ENCODE data around the gene TCF4.

TCF4 gene

DNA sequence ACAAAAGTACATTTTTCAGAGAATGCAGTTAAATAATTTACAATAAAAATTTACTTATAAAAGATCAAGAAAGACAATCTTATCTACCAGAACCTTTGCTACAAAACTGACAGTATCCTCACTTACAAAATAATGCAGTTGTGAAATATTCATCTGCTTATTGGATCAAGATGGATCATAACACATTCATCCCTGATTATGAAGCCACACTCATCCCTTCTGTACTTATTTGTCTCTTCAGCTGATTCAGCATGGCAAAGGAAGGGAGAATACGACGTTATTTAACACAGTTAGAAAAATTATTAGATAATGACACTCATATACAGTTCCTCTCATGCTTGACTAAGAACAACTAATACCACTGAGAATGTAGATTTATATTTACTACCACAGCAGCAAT lies 46.4 kb downstream of the TCF4 start:
- DNase-seq = peak; percentile 31

DNA sequence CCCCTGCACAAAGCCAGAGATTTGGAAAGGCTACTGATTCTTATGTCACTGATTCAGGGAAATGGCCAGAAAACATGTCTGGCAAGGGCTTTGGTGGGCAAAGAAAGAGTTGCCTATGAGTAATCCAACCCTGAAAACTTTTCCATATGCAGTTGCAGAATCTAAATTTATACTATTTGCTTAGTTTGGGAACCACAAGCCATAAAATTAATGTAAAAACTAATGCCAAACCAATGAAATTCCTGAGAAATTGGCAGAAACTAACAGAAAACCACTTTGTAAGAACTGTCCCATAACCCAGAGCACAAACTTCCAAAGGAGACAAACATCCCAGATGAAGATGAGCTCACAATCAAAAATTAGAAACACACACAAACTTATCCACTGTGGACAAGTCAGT lies 48.8 kb downstream of the TCF4 start:
- peak; percentile 72 for DNase-seq

DNA sequence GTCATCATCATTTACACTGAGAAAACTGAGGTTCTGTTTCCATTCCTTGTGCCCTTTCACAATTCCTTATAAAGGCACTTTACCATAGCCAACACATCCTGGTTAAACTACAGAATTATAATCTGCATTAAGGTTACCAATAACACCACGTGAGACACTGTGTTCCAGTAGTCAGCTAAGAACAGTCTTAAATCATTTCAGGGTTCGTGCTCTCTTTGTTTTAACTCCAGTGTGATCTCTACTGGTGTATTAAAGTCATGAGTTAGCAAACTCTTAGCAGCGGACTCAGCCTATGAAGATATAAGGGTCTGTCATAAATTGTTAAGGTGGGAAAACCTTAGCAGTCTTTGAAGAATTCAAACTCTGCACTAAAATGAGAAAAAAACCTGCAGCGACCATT lies 53.0 kb downstream of the TCF4 start:
- no peak for DNase-seq

DNA sequence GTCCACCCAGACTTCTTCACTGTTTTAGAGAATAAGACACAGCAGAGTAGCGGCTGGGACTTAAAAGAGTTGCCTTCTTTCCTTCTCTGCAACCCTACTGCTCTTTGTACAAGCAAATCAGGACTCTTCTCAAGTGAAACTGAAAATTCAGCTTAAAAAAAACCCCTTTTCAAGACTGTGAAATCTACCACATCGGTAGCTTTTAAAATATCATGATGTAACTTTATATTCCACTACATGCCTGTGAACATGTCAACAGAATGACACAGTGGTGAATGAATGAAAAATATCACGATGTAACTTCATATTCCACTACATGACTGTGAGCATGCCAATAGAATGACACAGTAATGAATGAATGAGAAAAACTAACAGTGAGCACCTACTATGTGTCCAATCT lies 53.4 kb downstream of the TCF4 start:
- DNase-seq = peak; percentile 40

DNA sequence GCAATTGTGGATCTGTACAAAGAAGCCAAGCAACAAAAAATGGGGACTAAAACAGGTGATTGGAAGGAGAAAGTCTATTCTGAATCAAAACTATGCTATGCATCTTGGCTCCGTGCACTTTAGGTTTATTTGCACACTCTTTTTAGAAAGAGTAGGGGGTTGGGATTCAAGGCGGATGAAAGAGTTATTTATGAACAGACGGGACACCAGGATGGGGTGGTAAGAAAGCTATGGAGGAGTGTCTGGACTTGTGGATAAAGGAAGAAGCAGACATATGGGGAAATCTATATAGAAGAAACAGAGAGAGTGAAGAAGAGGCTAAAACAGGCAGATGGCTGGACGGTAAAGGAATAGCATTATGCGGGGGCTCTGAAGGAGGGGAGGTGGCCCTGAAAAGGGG lies 57.8 kb downstream of the TCF4 start:
- no peak for DNase-seq

DNA sequence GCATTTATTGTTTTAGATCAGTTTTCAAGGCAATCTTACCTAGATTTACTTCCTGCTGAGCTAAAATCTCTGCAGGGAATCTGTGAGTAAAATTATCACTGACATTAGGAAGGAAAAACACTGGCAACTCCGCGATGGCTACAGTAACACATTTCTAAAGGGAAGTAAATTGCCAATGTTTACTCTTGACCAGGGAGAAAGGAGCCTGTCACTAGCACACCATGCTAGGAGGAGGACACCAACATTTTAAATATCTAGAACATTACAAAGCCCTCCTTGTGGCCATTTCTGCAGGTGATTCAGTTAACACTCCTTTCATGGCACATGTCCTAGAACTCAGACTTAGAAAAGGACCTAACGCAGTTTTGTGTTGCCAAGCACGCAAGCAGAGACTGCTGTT lies 58.4 kb downstream of the TCF4 start:
- no peak for DNase-seq

DNA sequence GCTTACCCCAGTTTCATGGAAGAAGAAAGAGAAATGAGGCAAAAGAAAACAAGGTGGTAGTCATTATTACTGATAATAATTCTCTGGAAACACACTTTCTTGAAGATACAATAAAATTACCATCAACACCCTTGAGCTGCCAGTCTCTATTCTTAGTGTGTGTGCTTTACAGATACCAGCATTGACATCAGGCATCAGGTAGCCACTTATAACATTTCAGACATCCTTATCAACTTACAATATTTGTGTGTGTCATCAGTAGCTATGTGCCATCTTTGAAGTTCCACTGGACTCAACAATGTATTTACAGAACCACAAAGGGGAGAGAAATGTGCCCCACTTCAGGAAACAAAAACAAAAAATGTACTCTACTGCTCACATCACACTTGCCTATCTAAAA lies 62.1 kb downstream of the TCF4 start:
- no peak for DNase-seq

DNA sequence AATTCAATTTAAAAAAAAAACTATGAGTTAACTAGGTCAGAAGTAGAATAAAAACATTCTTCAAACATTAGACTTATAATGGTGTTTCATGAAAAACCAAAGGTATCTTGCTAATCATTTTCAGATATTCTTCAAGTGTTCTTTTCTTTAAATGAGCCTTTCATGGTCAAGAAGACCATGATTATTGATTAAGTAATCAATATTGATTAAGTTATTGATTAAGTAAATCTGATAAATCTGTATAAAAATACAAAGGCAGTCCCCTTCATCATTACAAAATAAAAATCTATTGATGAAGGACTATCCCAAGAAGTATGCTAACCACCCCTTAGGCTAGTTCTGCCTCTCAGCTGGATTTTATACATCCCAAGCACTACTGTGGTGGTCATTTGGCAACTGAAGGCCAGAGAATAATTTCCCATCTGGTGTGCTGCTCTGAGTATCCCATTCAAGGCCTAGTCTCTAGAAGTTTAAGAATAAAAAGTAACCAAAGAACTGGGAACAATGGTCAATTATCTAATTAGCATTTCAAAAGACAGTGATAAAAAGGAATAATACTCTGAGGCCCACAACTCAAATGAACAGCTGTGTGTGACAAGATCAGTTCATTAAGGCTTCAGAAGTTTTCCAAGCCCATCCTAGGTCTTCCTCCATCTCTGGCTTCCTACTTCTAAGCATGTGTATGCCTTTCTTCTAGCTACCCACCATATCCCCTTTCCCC lies 63.5 kb downstream of the TCF4 start:
- DNase-seq = no peak

DNA sequence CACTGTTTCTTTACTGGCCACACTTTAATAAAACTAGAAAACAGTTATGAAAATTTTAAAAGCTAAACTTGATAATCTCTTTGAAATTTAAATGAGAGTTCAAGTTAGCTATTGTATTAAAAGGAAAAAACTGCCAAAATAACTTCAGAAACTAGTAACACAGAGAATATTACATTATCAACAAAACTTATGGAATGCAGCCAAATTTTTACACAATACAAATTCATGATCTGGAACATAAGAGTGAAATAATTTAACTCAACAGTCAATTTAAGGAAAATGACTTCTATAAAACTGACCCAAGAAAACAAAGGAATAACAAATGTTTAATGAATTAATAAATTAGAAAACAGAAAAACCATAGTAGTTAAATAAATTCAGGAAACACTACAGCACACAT lies 65.0 kb downstream of the TCF4 start:
- DNase-seq = no peak

DNA sequence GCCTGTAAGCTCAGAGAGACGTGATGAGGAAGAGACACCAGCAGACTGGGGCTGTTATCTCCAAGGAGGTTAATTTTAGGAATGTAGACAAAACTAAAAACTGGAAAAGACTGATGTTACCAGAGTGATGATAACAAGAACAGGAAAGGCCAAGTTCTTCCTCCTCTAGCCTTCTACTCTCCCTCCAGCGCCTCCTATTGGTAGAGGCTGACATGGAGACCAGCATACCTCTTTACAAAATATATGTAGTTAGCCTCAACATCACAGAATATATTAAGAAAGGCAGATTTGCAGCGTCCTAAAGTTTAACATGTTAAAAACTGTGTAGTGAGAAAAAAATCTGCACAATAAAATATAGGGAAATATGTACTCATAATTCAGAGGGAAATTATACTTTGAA lies 66.0 kb downstream of the TCF4 start:
- no peak for DNase-seq

DNA sequence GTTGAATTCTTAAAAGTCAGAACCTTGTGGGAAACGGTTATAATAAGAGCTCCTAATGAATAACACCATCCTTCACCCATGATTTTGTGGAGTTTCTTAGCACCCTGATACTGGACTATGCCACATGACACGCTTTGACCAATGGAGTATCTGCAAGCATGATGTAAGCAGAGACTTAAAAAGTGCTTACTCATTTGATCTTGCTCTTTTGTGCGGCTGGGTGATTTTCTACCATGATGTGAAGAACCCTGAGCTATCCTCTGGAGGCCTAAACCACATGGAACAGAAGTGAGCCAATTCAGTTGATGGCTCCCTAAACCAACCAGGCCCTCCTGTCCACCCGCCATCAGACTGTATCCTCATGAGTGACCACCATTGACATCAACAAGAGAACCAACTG lies 70.9 kb downstream of the TCF4 start:
- DNase-seq = no peak

DNA sequence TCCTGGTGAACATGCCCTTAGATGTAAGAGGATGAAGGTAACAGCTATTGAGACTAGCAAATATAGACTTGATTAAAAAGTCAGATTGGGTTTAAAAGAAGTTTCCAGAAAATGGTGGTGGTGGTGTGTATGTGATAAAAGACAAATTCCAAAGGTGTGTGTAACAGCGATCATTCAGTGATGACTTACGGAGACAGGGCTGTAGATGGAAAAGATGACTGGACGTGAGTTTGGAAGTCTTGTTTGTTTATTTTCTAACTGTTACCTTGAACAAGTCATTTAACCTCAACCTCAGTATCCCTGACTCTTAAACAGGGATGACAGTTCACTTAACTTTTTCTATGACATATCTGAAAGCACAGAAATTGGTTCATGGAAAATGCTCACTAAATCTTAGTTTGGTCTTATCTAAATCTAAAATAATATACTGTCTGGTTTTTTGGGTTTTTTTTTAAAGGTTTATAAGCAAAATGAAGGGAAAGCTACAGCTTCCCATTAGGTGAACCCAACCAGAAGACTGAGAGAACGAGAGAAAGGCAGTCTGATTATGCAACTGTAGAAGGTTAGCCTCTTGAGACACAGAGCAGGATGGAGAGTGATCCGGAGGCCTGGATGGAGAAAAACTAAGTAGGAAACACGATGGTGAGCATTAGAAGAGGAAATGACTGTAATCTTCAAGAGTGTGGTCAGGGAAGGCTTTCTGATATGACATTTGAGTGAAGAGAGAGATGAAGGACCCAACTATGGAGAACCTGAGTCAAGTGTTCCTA lies 71.9 kb downstream of the TCF4 start:
- DNase-seq = peak; percentile 61

DNA sequence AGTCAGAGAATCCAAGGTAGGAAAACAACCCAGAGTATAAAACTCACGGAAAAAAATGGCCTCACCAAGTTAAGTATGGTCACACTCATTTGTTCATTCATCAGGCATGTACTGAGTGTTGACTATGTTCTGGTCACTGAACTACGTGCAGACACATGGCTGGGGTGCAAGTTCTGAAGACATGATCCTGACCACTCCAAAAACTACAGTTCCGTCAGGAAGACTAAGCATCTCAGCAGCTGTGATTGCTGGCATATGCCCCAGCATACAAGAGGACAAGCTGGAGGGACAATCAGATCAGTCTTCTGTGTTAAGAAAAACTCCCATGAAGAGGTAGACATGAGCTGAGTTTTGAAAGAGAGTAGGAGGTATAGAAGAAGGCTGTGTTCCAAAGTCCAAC lies 72.8 kb downstream of the TCF4 start:
- no peak for DNase-seq

DNA sequence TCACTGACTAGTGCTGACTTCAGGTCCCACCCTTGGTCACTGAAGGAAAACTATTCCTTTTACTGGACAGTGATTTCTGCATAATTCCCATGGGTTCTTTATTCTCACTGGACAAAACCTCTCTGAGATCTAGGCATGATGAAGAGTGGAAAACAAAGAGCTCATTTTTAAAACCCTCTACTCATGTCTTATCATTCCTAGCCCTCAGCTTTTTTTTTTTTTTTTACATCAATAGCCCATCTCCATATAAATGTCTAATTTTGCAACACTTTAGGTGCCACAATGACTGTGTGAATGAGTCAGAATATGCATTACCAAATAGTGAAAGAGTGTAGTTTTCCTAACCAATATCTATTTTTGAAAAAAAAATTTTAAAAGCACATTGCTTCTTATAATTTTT lies 74.8 kb downstream of the TCF4 start:
- peak; percentile 38 for DNase-seq

DNA sequence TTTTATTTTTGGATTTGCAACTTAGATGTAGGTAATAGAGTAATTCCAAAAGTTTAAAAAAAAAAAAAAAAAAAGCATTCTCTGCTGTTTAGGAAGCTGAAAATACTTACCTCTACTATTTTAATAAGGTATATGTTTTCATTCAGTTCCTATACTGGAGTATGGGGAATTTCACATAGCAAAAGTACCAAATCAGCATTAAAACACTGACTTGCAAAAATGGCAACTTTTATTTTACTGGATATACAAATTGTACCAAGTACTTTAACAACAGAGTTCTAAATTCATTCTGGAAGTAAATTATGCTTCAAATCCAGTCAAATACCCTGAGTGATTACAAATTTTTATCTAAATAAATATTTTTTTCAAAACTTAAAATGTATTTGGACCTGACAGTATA lies 76.7 kb downstream of the TCF4 start:
- DNase-seq = no peak

DNA sequence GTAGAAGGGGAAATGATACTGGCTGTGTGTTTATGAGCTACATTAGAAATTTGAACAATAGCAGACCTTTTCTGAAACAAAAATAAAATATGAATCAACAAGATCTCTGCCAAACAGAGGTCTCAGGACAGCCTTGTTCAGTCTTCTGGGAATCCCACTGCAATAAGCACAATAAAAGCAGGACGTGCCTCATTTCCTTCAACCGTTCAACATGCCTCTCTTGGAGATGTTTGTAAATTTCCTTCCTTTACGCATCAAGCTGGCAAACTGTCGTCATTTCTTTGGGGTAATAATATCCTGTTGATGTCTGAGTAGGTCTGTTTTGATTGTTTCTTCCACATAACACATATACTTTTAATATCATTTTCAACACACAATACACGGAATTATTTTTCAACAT lies 77.2 kb downstream of the TCF4 start:
- DNase-seq = peak; percentile 79

DNA sequence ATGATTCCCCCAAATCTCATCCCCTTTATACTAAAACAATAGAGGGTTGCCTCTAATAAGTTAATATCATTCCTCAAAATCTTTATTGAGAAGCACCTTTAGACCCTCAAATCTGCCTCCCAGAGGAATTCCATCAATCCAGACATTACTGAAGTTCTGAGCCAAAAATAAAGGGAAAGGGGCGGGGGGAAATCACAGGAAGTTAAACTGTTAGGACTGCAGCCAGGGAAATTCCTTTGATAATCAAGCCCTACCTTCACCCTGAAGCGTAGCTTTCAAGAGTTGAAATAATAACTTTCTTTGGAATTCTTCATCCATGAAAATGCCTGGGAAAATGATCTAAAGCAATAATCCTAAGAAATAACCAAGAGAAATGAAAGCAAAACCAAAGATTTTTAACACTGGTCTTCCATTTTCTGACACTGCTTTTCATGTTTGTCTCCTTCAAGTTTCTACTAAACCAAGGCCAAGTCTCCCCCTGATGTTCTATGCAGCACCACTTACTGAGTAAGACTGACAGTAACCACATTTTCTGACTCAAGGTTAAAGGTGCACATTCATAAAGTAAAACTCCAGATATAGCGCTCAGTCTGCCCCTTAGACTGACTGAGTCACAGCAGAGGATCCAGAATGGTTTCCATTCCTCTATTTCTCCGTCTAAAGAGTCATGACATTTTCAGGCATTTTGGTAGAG lies 78.2 kb downstream of the TCF4 start:
- DNase-seq = peak; percentile 91

DNA sequence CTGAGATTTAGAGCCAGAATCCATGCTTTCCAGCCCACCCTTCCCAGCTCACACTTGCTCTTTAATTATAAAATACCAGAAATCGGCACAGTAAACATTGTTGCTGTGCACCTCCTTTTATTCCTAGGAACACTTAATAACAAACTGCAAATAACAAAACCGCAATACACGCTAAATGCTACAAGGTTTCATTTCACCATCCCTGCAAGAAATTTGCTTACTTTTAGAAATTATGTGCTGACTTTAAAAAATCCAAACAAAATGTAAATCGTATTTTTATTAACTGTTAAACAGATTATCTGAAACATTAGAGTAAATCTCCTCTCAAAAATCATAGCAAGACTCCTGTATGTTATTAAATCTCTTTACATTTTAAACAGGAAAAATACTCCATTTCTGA lies 79.3 kb downstream of the TCF4 start:
- no peak for DNase-seq

DNA sequence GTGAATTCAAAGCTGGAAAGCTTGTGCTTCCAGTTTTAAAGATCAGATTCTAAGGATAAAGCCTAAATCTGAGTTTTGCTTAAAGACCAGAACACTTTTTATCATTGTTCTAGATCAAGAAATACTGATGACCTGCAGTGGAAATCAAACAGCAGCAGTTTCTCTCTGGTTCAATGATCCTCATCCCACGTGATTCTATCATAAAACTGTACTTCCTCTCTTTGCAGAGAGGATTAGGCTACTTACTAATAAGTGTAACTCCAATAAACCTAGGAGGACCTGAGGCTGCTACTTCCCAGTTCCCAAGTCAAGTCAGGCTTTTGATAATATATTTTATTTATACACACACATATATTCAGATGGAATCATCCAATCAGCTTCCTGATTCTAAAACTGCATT lies 81.9 kb downstream of the TCF4 start:
- DNase-seq = no peak

DNA sequence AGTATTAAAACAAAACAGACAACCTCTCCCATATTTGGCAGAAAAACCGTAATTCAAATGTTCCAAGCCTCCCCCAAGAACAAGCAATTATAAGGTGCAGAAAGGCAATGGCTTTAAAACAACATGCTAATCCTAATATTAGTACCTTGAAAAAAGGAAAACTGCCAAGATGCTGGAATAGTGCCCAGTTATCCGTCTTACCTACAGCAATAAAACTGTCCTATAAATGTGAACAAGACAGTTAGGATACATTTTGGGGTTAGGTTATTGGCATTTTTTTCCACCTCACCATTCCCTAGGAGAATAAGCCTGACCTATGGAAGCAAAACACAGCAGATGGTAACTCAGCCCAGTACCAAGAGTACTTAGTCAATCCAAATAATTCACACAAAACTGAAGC lies 83.2 kb downstream of the TCF4 start:
- no peak for DNase-seq

DNA sequence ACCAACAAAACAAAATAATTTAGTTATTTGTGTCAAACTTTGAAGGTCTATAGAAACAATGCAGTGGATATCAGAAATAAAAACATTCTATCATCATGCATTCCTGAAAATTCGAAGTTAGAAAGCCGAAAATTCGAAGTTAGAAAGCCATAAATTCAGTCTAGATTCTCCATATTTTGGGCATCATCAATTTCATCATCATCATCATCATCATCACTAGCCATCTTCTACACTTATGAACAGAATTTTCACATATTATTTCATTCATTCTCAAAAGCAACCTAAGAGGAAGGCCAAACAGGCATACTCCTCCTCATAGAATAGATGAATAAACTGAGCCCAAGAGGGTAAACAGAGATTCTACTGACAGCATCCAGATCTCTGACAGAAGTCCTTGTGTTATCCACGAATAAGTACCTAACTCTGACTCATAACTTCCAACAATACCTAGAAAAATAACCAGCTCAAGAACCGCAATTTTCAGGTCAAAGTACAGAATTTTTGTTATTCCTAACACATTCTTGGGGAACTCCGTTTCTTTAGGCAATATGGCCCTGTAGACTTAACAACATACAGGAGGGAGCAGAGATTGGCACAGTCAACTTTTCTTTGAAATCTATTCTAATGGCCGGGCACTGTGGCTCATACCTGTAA lies 84.7 kb downstream of the TCF4 start:
- DNase-seq = no peak

DNA sequence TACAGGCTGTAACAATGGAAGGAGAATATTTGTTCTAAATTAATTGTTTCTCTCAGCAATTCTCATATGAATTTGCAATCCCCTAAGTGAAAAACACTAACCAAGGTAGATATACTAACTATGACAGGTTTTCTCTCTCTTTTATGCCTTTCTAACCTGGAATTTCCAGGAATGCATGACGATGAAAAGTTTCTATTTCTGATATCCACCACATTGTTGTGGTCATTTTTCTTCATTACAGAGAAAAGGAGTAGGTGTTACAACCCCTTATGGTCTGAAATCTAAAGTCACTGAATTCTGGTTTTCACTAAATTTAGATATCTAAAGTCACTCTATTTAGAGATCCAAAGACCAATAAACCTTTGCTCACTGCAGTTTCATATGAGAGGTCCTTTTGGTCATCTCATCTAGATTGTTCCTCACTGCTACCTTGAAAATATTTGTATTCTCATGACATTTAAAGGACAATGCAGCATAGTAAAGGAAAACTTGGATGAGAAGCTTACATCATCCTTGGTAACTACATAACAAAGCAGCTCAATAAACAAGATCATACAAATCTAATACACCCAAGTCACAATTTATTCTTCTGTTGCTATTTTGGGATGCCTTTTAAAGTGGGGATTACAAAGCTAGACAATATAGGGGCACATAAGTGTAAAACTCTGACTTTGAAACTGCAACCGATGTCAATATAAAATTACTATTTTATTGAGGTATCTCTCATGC lies 85.8 kb downstream of the TCF4 start:
- DNase-seq = peak; percentile 29

DNA sequence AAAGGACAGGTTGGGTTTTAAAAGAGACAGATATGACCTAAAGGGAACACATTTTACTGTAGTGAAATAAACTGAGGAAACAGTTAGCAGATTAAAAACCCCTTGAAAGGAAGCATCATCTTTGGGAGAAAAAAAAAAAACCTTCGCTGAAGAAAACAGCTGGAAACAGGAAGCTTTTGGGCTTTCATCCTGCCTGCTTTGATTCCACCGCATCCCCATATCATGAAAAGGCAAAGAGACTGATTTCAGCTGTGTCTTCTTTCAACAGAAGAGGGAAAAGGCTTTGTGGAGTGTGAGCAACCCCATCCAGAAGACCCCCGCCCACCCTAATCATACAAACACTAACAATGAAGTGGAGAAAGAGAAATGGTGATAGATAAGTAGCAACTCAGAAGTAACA lies 86.4 kb downstream of the TCF4 start:
- no peak for DNase-seq
